ENCODE results near the gene CDK5RAP2.
"Not testable (repeated sequence)": the region's sequence is repeated elsewhere in the genome, so short reads cannot be mapped to it uniquely, and the experiment has no call there.

CDK5RAP2 gene

DNA sequence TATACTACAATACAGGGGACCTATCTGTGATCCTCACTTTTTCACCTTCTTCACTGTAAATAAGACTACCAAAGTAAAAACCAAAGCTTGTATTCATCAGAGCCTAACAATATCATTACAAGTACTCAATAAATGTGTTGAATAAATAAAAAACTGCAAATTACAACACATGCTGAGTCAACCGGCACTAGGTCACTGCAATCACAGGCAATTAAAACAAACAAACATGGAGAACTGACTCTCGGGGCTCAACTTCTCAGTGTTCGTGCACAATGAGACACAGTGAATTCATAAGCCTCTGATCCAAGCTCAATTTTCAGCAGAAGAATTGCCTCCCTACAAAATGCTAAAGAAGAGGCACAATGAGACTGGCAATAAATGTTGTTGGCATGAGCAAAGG lies 69.2 kb downstream of the CDK5RAP2 start:
- DNase-seq = no peak

DNA sequence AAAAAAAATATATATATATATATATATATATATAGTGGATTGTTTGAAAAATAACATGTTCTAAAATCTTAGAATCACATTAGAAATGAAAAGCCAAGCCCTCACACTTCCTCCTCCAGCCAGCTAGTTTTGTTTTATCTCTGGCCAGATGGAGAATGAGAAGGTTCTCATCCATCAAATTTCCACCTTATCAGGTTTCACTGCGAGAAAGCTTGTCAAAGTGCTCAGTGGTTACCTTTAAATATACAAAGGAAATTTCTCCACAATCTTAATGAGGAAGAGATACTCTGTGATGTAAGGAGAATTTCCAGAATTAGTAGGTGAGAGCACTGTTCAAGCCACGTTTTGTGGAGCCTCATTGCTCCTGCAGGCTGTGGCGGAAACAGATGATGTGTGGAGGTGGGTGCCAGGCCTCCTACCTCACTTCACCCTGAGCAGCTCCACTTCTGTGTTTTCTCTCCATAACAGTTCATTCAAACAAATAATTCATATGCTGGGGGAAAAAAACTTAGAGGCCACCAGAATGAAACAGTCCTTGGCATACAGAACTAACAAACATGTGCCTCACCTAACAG lies 71.9 kb downstream of the CDK5RAP2 start:
- DNase-seq = no peak

DNA sequence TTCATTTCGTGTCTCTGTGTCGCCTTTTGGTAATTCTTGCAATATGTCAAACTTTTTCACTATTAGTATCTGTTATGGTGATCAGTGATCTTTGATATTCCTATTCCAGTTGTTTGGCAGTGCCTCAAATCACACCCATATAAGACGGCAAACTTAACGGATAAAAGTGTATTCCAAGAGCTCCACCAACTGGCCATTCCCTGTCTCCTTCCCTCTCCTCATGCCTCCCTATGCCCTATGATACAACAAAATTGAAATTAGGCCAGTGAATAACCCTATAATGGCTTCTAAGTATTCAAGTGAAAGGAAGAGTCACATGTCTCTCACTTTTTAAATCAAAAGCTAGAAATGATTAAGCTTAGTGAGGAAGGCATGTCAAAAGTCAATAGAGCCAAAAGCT lies 74.8 kb downstream of the CDK5RAP2 start:
- DNase-seq = no peak

DNA sequence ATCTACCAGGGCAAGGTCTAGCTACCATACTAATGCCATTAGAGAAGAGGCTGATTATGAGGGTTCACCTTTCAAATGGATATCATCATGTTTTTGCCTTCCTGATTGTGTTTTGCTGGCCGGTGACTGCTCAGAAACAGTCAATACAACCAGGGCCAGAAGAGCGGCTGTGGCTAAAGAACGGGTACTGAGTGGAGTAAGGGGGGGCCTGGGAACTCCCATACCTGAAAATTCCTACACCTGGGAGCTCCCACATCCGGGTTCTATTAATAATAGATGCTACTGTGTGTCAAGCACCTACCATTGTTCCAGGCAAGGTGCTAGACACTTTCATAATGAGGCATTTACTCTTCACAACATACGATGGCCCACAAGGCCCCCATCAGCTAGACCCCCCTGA lies 79.2 kb downstream of the CDK5RAP2 start:
- no peak for DNase-seq

DNA sequence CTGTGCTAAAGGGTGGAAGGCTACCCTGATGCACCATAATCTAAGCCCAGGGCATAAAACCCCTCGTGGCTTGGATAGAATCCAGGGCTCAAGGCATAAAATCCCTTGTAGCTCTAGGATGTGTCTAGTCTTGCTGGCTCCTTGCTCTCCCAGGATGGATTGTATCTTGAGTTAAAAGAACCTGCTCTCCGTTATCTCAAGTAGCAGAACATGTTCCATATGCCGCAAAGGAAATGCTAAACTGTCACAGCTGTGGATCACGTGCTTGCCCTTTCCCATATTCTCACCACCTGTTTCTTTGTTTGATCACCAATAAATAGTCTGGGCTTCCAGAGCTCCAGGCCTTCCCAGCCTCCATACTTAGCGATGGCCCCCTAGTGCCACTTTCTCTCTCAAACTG lies 82.1 kb downstream of the CDK5RAP2 start:
- not testable (repeated sequence) for DNase-seq

DNA sequence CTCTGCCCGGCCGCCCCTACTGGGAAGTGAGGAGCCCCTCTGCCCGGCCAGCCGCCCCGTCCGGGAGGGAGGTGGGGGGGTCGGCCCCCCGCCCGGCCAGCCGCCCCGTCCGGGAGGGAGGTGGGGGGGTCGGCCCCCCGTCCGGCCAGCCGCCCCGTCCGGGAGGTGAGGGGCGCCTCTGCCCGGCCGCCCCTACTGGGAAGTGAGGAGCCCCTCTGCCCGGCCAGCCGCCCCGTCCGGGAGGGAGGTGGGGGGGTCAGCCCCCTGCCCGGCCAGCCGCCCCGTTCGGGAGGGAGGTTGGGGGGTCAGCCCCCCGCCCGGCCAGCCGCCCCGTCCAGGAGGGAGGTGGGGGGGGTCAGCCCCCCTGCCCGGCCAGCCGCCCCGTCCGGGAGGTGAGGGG lies 83.5 kb downstream of the CDK5RAP2 start:
- DNase-seq = not testable (repeated sequence)

DNA sequence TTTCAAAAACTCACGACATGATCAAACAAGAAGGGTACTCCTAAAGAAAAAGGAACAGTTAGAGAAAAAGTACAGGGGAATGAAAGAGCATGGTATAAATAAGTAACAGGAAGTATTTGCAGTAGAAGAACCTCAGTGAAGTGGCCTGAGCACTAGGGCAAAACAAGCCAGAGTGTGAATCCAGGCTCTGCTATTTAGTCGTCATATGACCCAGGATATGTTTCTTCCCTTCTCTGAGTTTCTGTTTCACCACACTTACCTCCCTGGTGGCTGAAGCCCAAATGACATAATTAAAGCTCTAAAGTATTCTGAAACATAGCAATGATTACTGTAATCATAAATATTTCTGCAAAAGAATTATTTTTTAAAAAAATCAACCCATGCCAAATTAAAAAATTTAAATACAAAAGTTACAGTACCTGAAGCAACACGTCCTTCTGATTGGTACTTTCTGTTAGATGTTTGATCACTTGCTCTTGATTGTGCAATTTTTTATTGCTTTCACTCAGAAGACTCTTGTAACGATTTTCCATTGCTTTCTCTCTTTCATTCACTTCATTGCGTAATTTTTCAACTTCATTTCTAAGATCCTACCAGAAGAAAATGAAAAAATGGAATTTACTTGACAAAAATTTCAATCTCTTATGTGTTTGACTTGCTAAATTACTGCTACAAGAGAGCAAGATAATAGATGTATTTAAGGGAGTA lies 88.9 kb downstream of the CDK5RAP2 start:
- DNase-seq = no peak

DNA sequence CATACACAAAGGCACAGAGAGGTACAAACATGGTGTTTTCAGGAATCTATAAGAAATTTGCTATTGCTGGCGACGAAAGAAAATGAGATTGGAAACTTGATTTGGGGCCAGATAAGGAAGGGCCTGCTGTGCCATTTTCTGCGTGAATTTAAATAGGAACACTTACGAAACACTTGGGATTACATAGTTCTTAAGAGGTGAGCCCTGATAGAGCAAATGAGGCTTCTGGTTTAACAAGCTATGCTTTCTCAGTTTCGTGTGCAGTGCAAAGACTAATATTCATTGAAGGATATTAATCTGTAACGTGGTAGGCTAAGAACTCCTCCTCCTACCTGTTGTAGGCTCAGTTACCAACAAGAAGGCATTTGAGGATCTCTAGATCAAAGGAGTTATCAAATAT lies 93.1 kb downstream of the CDK5RAP2 start:
- no peak for DNase-seq

DNA sequence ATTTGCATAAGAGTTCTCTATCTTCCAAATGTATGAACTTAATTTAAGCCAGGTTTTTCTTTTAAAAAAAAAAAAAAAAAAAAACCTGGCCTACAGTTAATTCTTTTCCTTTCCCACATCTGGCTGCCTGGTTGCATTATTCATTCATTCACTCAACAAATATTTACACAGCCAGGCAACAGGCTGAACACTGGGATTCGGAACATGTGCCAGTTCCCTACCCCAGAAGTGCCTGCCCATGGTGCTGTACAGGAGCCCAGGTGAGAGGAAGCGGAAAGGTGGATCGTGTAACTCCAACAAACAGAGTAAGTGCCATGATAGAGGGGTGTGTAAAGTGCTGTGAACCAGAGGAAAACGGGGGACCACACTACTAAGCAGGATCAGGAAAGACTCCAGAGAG lies 93.6 kb downstream of the CDK5RAP2 start:
- DNase-seq = no peak

DNA sequence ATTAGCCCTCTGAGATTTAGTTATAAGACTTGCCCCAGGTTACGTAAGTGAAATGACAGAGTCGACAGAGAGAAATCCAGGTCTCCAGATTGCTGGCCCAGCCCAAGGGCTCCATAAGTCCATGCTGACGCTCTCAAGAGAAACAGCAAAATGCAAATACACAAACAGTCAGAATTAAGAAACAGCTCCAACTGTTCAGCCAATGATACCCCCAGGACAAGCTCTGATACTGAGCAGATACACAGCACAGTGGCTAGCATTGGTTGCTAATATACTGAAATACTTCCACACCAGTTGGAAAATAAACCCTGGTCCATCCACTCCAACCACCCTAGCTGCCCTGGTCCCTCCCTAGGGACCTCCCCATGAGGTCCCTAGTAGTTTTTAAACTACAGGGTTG lies 94.2 kb downstream of the CDK5RAP2 start:
- no peak for DNase-seq

DNA sequence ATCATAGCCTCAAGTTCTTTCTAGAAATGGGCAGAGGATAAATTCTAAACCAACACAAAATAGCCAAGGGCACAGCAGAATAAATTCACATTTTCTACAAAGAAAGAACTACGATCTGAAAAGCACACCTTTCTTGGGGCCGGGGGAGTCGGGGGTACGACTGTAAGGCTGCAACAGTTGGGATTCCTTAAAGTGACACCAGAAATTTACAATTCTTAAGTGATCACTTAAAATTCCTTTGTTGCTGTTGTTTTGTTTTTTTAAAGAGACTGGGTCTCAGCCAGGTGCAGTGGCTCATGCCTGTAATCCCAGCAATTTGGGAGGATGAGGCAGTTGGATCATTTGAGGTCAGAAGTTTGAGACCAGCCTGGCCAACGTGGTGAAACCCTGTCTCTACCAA lies 95.8 kb downstream of the CDK5RAP2 start:
- DNase-seq = no peak

DNA sequence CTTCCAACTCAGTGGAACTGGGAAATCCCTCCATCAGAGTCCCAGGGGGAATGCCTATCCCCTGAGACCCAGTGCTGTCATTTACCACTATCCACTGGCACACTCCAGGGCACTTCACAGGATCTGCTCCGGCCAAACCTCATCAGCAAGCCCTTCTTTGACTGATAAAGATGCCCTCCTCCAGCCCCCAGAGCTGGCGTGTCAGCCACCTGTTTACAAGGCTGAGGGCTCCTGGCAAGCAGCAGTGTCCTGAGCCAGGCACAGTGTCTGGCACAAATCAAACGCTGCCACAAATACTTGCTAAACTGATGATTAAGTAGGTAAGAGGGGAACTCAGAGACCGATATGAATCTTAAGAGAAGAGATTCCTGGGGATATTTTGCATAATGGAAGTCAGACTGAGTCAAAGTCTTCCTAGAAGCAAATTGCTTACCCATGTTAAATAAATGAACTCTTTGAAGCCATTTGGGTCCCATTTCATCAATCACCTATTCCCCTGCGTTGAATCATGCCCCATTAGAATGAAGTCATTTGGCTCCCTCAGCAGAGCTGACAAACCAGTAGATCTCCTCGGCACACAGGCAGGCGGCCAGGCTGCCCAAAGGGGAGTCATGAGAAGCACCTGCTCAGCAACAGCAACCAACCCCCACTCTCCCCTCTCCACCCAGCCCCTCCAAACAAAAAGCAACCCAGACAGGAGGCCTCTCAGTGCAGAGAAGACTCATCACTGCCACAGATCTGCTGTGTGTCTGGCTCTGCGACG lies 97.4 kb downstream of the CDK5RAP2 start:
- no peak for DNase-seq

DNA sequence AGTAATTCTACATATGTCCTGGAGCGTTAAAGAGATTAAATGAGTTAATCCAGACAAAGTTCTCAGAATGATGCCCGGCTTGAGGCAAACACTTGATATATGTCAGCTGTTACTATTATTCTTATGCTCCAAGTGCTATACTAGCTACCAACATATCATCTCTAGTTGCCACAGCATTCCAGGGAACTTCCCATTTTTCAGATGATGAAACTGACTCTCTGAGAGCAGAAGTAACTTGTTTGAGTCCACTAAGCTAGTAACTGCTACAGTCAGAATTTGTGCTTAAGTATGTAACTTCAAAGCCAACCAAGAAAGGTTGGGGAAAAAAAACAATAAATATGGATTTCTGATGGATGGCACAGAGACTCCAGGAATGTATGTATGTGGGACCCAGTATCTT lies 98.1 kb downstream of the CDK5RAP2 start:
- no peak for DNase-seq

DNA sequence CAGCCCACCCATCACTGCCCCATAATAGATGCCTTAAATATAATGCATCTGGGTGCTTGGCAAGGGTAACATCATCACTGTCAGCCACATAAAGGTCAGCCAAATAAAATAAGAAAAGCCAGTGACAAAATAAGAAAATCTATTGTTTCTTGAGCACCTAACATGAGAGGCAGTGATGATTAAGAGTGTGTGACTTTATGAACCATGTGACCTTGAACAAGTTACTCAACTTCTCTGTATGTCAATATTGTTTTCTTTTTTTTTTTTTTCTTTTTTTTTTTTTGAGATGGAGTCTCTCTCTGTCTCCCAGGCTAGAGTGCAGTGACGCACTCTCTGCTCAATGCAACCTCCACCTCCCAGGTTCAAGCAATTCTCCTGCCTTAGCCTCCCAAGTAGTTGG lies 98.7 kb downstream of the CDK5RAP2 start:
- no peak for DNase-seq

DNA sequence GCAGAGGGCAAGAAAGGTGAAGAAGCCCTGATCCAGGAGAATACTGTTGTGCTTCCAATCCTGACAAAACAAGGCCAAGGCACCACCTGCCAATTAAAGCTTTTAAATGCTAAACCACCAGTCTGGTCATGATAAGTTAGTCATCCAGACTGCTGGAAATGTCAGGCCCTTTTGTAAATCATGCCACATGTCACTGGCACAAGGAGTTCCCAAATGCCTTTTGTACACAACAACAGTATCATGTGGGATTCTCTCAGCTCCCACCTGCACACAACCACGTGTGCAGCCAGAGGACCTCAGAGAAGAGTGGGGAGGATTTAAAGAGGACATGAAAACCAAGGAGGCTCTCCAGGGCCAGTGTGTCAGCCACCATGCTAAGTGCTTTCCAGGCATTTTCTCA lies 99.3 kb downstream of the CDK5RAP2 start:
- no peak for DNase-seq

DNA sequence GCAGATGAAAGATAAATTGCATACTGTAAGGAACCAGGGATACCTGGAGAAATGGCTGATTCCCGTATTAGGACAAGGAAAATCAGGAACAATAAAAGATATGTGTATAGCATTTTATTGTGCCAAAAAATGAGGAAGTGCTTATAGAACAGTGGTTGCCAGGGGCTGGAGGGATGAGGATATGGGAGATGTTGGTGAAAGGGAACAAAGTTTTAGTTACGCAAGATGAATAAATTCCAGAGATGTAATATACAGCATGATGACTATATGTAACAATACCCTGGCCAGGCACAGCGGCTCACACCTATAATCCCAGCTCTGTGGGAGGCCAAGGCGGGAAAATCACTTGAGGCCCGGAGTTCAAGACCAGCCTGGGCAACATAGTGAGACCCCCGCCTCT lies 101.8 kb downstream of the CDK5RAP2 start:
- no peak for DNase-seq

DNA sequence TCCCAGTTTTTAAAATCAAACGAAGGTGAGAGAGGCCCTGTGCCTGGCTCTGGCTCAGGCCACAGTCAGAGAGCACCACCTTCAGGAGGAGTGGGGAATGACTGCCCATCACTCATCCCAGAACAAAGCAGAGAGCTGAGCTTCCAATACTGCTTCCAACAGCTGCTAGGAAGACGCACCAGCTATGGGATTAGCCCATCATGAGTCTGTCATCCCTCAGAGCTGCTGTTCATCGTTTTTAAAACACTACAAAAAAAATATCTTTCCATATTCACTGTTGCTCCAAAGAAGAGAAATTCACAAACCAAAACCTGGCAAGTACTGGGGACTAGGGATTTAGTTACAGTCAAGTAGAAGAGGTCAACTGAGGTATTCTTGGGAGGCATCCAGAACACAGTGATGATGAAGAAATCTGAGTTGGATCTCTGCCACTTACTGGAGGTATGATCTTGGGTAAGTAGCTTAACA lies 102.4 kb downstream of the CDK5RAP2 start:
- DNase-seq = no peak

DNA sequence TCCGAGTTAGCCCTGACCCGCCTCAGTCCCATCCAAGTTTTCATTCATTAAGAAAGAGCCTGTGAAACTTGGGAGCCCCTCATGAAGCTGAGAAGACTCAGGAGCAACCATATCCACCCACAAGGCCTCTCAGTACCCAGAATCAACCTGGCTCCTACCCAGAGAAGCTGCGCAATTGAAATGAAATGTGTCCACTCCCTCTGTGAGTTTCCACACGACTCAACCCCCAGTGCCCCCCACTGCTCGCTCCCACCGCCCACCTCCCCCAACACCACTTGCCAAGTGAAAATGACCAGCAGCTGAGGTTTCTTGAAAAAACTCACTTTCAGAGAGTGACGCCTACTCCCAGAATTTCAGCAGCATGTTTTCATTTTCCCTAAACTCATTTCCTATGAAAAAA lies 104.6 kb downstream of the CDK5RAP2 start:
- DNase-seq = no peak

DNA sequence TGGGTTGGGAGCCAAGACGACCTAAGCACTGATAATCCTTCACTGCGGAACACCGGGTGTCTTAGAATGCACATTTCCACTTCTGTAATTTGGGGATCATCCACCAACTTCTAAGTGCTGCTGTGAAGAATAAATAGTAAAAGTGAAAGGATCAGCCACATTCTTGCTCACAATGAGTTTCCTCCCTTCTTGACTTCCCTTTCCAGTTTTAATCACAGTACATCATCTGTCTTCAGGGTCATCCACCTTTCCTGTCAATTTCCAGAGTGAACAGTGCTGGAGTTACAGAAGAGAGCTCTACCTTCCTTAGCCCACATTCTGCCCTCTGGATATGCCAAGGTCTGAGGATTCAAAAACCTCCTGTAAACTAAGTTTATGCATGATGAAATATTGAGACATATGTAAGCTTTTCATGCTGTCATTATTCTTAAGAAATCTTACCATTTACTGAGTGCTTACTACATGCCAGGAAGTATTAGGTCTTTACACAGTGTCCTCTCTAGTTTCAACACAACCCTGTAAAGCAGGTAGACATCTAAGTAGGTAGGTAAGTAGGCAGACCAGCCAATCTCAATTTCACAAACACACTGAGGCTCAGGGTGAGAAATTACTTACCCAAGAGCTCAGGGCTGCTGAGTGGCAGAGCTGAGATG lies 105.2 kb downstream of the CDK5RAP2 start:
- DNase-seq = no peak

DNA sequence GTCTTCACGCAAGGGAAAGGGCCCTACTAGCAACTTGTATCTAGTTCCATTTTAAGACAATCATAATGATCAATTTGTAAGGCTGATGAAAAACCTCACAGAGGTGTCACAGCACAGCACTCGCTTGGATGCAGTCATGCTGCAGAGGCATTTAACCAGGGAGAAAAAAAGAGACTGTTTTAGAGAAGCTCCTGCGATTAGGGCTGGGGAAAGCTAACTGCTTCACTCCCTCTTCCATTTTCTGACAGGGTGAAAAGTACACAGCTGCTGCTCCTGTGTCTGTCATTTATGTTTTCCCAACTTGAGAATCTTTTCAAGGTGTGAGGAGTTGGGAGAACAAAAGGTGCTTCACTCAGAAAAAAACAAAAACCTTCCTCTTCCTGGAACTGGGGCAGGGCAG lies 106.4 kb downstream of the CDK5RAP2 start:
- no peak for DNase-seq

DNA sequence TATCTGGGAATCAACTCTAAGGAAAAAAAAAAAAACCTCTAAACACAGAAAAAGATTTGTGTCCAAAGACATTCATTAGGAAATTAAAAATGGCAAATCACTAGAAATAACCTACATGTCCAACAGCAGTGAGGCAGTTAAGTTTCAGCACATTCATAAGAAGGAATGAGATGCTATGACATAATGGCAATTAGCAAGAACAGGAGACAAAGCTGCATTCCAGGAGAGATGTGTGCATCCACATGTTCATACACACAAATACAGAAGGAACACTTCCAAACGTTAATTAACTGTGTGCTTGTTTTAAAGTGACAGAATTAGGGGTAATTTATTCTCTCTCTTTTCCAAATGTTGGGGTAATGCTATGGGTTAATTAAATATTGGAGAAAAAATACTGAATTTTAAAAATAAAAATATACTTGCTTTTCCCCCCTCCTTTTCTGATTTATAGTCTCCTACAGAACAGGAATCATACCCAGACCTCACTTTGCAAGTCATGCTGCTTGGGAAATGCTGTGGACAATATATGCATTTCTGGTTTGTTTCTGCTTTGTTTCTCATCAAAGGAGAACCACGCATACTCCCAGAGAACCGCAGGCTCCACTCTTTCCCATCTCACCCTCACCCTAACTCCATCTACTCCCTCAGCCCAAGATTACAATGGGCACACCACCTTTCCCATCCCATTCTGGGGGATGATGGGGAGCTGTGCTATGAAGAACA lies 114.1 kb downstream of the CDK5RAP2 start:
- no peak for DNase-seq

DNA sequence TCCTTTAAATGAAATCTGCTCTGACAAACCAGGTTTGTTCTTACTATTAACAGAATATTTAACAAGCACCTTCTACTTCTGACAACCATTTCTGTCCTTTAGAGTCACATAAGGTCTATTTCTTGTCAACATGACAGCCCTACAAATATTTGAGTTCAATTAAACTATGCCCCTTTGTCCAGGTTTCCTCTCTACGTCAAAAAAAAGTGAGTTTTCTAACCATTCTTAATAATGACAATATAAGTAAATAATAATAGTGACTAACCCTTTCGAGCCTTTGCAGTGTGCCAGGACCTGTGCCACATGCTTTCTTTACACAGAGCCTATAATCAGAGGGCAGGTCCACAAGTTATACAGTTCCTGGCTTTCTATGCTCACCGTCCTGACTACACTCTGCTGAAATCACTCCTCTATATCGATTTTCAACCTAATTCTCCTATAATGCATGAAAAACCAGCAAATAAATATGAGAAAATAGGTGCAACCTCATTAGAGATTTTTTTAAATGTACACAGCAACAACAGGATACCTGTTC lies 115.0 kb downstream of the CDK5RAP2 start:
- no peak for DNase-seq

Measured in NCI-H510A (cell line).